Stomach (tissue), 4 donors: ENCODE measurements around the gene TRAPPC10.

ENCODE experiments used
- EP300 ChIP-seq: sonication (generic); formaldehyde crosslinking; IDR thresholded peaks from one replicate; pipeline ENCODE4 v1.6.1; 2017; ENCODE audit warnings: antibody characterized with exemption
- POLR2A ChIP-seq, 4 donors: fragments of 450-650 bp; IDR thresholded peaks; one replicate each; pipeline ENCODE4 v1.6.1; 2016; ENCODE audit warnings: antibody characterized with exemption in 4 of 4, control low read depth in 2 of 4, mild to moderate bottlenecking in 1 of 4, moderate library complexity in 1 of 4
- POLR2AphosphoS5 ChIP-seq, 3 donors: sonication (generic); formaldehyde crosslinking; IDR thresholded peaks; one replicate each; pipeline ENCODE4 v1.6.1; 2016; ENCODE audit warnings: antibody characterized with exemption in 3 of 3
- TF ChIP-seq, protein P1 (sequence below), 7 experiments: fragments of 450-650 bp in 4 of 7; fragments of 200-600 bp in 3 of 7; sonication (generic) in 3 of 7; IDR thresholded peaks; one replicate each; pipeline ENCODE4 v1.5.1; 2016 to 2019; ENCODE audit warnings: antibody characterized with exemption in 7 of 7, control low read depth in 2 of 7, mild to moderate bottlenecking in 1 of 7

GRCh38 chr21:44005593-44005992 lies 6.5 kb upstream of the TRAPPC10 start:
- TF ChIP-seq POLR2AphosphoS5 (IDR thresholded peaks at IDR 0.05): no peak
- TF ChIP-seq, protein P1, sequence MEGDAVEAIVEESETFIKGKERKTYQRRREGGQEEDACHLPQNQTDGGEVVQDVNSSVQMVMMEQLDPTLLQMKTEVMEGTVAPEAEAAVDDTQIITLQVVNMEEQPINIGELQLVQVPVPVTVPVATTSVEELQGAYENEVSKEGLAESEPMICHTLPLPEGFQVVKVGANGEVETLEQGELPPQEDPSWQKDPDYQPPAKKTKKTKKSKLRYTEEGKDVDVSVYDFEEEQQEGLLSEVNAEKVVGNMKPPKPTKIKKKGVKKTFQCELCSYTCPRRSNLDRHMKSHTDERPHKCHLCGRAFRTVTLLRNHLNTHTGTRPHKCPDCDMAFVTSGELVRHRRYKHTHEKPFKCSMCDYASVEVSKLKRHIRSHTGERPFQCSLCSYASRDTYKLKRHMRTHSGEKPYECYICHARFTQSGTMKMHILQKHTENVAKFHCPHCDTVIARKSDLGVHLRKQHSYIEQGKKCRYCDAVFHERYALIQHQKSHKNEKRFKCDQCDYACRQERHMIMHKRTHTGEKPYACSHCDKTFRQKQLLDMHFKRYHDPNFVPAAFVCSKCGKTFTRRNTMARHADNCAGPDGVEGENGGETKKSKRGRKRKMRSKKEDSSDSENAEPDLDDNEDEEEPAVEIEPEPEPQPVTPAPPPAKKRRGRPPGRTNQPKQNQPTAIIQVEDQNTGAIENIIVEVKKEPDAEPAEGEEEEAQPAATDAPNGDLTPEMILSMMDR (IDR thresholded peaks at IDR 0.05): no peak
- TF ChIP-seq POLR2A (IDR thresholded peaks at IDR 0.05): no peak
- no peak for TF ChIP-seq EP300
